OCI-LY3 (cell line): Measurements from ENCODE around the gene PROM1.

Experiments
- EZH2phosphoT487 ChIP-seq: fragments of 200-600 bp; shearing (Covaris generic); IDR thresholded peaks from 2 replicates; pipeline ENCODE4 v1.6.1; 2018; ENCODE audit warnings: antibody characterized with exemption, mixed run types, low read depth
- TF ChIP-seq, protein P1 (sequence below): fragments of 200-600, 300-600 bp; sonication (generic); IDR thresholded peaks from 2 replicates; pipeline ENCODE4 v1.5.1; 2014; ENCODE audit warnings: antibody characterized with exemption, low read length, low read depth

GRCh38 chr4:15934259-15934658 lies 149.6 kb downstream of the PROM1 start:
- TF ChIP-seq, protein P1, sequence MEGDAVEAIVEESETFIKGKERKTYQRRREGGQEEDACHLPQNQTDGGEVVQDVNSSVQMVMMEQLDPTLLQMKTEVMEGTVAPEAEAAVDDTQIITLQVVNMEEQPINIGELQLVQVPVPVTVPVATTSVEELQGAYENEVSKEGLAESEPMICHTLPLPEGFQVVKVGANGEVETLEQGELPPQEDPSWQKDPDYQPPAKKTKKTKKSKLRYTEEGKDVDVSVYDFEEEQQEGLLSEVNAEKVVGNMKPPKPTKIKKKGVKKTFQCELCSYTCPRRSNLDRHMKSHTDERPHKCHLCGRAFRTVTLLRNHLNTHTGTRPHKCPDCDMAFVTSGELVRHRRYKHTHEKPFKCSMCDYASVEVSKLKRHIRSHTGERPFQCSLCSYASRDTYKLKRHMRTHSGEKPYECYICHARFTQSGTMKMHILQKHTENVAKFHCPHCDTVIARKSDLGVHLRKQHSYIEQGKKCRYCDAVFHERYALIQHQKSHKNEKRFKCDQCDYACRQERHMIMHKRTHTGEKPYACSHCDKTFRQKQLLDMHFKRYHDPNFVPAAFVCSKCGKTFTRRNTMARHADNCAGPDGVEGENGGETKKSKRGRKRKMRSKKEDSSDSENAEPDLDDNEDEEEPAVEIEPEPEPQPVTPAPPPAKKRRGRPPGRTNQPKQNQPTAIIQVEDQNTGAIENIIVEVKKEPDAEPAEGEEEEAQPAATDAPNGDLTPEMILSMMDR, result no peak
- TF ChIP-seq EZH2phosphoT487, result no peak
